Hepatocyte (in vitro differentiated cells): ENCODE results near the gene NDUFA11. TPM values are rescaled to one million over a fixed set of nuclear protein-coding genes. Genes with fewer than 3 reads are reported as not detected.
A peak's percentile ranks its signal among the peaks of the same experiment; 100 is the strongest.
"Not testable (repeated sequence)": the region's sequence is repeated elsewhere in the genome, so short reads cannot be mapped to it uniquely, and the experiment has no call there.

Source experiments
- DNase-seq: peaks from one replicate; pipeline ENCODE4 v3.0.0-alpha.2; 2016; ENCODE audit warnings: low spot score
- H2AFZ ChIP-seq: fragments of 200-600 bp; sonication (generic); 2 replicates; pipeline ENCODE4 v1.6.0; 2016; ENCODE audit warnings: antibody characterized with exemption, mild to moderate bottlenecking
- H3K27ac ChIP-seq: fragments of 200-600 bp; sonication (generic); 2 replicates; pipeline ENCODE4 v1.5.1; 2016; ENCODE audit warnings: mild to moderate bottlenecking
- H3K27me3 ChIP-seq: fragments of 200-600 bp; sonication (generic); 2 replicates; pipeline ENCODE4 v1.6.1; 2016
- H3K36me3 ChIP-seq: fragments of 200-600 bp; sonication (generic); replicated peaks from 2 replicates; pipeline ENCODE4 v1.5.1; 2016; ENCODE audit warnings: low read depth; ENCODE audit not compliant: insufficient read depth
- H3K4me1 ChIP-seq: fragments of 200-600 bp; sonication (generic); 2 replicates; pipeline ENCODE4 v1.5.1; 2016; ENCODE audit warnings: mild to moderate bottlenecking, moderate library complexity; ENCODE audit not compliant: insufficient read depth
- H3K4me2 ChIP-seq: fragments of 200-600 bp; sonication (generic); 2 replicates; pipeline ENCODE4 v1.6.0; 2016
- H3K4me3 ChIP-seq: fragments of 200-600 bp; sonication (generic); 2 replicates; pipeline ENCODE4 v1.5.1; 2016; ENCODE audit warnings: mild to moderate bottlenecking
- H3K79me2 ChIP-seq: fragments of 200-600 bp; sonication (generic); 2 replicates; pipeline ENCODE4 v1.6.0; 2017; ENCODE audit warnings: mild to moderate bottlenecking
- H3K9me2 ChIP-seq: fragments of 200-600 bp; sonication (generic); replicated peaks from 2 replicates; pipeline ENCODE4 v1.6.0; 2017; ENCODE audit warnings: mild to moderate bottlenecking; ENCODE audit not compliant: insufficient read depth
- H3K9me3 ChIP-seq: fragments of 200-600 bp; sonication (generic); 2 replicates; pipeline ENCODE4 v1.5.1; 2016; ENCODE audit warnings: low read depth, mild to moderate bottlenecking
- H4K20me1 ChIP-seq: fragments of 200-600 bp; sonication (generic); 2 replicates; pipeline ENCODE4 v1.6.0; 2016; ENCODE audit warnings: mild to moderate bottlenecking; ENCODE audit not compliant: insufficient read depth, poor library complexity, severe bottlenecking
- EZH2 ChIP-seq: fragments of 200-600 bp; sonication (generic); IDR thresholded peaks from 2 replicates; pipeline ENCODE4 v1.6.1; 2016; ENCODE audit warnings: antibody characterized with exemption, mild to moderate bottlenecking, borderline replicate concordance
- EZH2phosphoT487 ChIP-seq: fragments of 200-600 bp; sonication (generic); IDR thresholded peaks from one replicate; pipeline ENCODE4 v1.6.1; 2018; ENCODE audit warnings: antibody characterized with exemption, mild to moderate bottlenecking, low read depth, moderate library complexity; ENCODE audit not compliant: unreplicated experiment, severe bottlenecking
- WGBS: methylation state at CpG from one replicate; pipeline ENCODE4 v1.1.6; 2016; ENCODE audit warnings: low lambda C conversion rate; ENCODE audit errors: missing lambda C conversion rate; 5-methylcytosine and 5-hydroxymethylcytosine counted together
- polyA plus RNA-seq: library from polyadenylated mRNA; unstranded; fragments of >200 nt; fragmentation: Nextera tagmentation; extraction: Ambion mirVana; gene quantifications from 2 replicates; pipeline ENCODE4 v1.2.1, GENCODE V29; 2016
- total RNA-seq: library from RNA; depleted of rRNA; stranded (reverse); fragments of >200 nt; gene quantifications from 2 replicates; pipeline ENCODE4 v1.2.3, GENCODE V29; 2014
- TF ChIP-seq, protein P1 (sequence below): fragments of 200-600 bp; sonication (generic); IDR thresholded peaks from 2 replicates; pipeline ENCODE4 v1.5.1; 2016; ENCODE audit warnings: antibody characterized with exemption, mild to moderate bottlenecking; ENCODE audit not compliant: poor library complexity

Gene NDUFA11
- total and polyA plus RNA-seq, 2 experiments from 2014 or later = 158 to 441 TPM

GRCh38 chr19:5880196-5880595 is 23.4 kb downstream of the NDUFA11 start:
- no peak overlapping the region for H3K4me3 ChIP-seq
- H3K4me1 ChIP-seq = peaks cover 15% of the 10 kb centered on the region
- TF ChIP-seq, protein P1, sequence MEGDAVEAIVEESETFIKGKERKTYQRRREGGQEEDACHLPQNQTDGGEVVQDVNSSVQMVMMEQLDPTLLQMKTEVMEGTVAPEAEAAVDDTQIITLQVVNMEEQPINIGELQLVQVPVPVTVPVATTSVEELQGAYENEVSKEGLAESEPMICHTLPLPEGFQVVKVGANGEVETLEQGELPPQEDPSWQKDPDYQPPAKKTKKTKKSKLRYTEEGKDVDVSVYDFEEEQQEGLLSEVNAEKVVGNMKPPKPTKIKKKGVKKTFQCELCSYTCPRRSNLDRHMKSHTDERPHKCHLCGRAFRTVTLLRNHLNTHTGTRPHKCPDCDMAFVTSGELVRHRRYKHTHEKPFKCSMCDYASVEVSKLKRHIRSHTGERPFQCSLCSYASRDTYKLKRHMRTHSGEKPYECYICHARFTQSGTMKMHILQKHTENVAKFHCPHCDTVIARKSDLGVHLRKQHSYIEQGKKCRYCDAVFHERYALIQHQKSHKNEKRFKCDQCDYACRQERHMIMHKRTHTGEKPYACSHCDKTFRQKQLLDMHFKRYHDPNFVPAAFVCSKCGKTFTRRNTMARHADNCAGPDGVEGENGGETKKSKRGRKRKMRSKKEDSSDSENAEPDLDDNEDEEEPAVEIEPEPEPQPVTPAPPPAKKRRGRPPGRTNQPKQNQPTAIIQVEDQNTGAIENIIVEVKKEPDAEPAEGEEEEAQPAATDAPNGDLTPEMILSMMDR = no peak
- no peak for TF ChIP-seq EZH2phosphoT487
- TF ChIP-seq EZH2 = no peak
- H3K79me2 ChIP-seq = no peaks in the 10 kb centered on the region
- H3K9me3 ChIP-seq = no peaks in the 10 kb centered on the region
- H2AFZ ChIP-seq = no peak overlapping the region
- 40% methylated on average over 6 of the region's 6 CpGs for WGBS
- H3K36me3 ChIP-seq = no peaks in the 10 kb centered on the region
- no peak for DNase-seq
- H3K9me2 ChIP-seq = no peaks in the 10 kb centered on the region
- H3K27me3 ChIP-seq = no peaks in the 10 kb centered on the region
- no peaks in the 10 kb centered on the region for H4K20me1 ChIP-seq
- H3K4me2 ChIP-seq = peak overlapping the region; percentile 66
- peak overlapping the region; percentile 27 for H3K27ac ChIP-seq

- TF ChIP-seq EZH2 (no peak), EZH2phosphoT487 (no peak)
- TF ChIP-seq, protein P1 = no peak
- no peaks in the 10 kb centered on the region for H3K9me2 ChIP-seq
- 89% methylated on average over 9 of the region's 9 CpGs for WGBS
- H3K4me3 ChIP-seq = no peak overlapping the region
- H3K79me2 ChIP-seq = no peaks in the 10 kb centered on the region
- H3K4me2 ChIP-seq = no peak overlapping the region
- H3K27me3 ChIP-seq = no peaks in the 10 kb centered on the region
- H2AFZ ChIP-seq = no peak overlapping the region
- no peaks in the 10 kb centered on the region for H3K36me3 ChIP-seq
- H4K20me1 ChIP-seq = no peaks in the 10 kb centered on the region
- peaks cover 15% of the 10 kb centered on the region for H3K4me1 ChIP-seq
- H3K9me3 ChIP-seq = no peaks in the 10 kb centered on the region
- DNase-seq = no peak
- no peak overlapping the region for H3K27ac ChIP-seq
Measured at GRCh38 chr19:5877882-5878281, 25.7 kb downstream of the NDUFA11 start.

- Histone ChIP-seq H3K27me3 (no peaks in the 10 kb centered on the region), H4K20me1 (no peaks in the 10 kb centered on the region), H3K4me3 (no peak overlapping the region), H3K9me2 (no peaks in the 10 kb centered on the region), H3K79me2 (no peaks in the 10 kb centered on the region), H3K4me2 (no peak overlapping the region), H3K27ac (no peak overlapping the region), H3K9me3 (no peaks in the 10 kb centered on the region), H3K4me1 (peaks cover 15% of the 10 kb centered on the region), H3K36me3 (no peaks in the 10 kb centered on the region), H2AFZ (no peak overlapping the region)
- TF ChIP-seq, protein P1 = no peak
- TF ChIP-seq EZH2phosphoT487 (no peak), EZH2 (no peak)
- no peak for DNase-seq
- WGBS = 92% methylated on average over 8 of the region's 8 CpGs
Measured at GRCh38 chr19:5877427-5877826, 26.2 kb downstream of the NDUFA11 start.

GRCh38 chr19:5874496-5874895 is 29.1 kb downstream of the NDUFA11 start:
- H3K79me2 ChIP-seq, H3K4me1 ChIP-seq, H3K4me3 ChIP-seq, H3K4me2 ChIP-seq, H3K36me3 ChIP-seq, H2AFZ ChIP-seq, H3K9me2 ChIP-seq, H3K27ac ChIP-seq, H3K27me3 ChIP-seq, H3K9me3 ChIP-seq, DNase-seq, H4K20me1 ChIP-seq: not testable (repeated sequence)
- 87% methylated on average over 7 of the region's 7 CpGs for WGBS
